Measurements from ENCODE around the gene LYL1.
A peak's percentile ranks its signal among the peaks of the same experiment; 100 is the strongest.

The LYL1 gene

GRCh38 chr19:13094771-13095392, 7.8 kb downstream of the LYL1 start:
- DNase-seq (ENCODE audit: low read depth, low spot score), result no peak
- no peak overlapping the region for H3K27ac ChIP-seq

GRCh38 chr19:13094106-13094504, 8.6 kb downstream of the LYL1 start:
- H3K27ac ChIP-seq, result no peak overlapping the region
- DNase-seq (ENCODE audit: low read depth, low spot score), result no peak

DNA sequence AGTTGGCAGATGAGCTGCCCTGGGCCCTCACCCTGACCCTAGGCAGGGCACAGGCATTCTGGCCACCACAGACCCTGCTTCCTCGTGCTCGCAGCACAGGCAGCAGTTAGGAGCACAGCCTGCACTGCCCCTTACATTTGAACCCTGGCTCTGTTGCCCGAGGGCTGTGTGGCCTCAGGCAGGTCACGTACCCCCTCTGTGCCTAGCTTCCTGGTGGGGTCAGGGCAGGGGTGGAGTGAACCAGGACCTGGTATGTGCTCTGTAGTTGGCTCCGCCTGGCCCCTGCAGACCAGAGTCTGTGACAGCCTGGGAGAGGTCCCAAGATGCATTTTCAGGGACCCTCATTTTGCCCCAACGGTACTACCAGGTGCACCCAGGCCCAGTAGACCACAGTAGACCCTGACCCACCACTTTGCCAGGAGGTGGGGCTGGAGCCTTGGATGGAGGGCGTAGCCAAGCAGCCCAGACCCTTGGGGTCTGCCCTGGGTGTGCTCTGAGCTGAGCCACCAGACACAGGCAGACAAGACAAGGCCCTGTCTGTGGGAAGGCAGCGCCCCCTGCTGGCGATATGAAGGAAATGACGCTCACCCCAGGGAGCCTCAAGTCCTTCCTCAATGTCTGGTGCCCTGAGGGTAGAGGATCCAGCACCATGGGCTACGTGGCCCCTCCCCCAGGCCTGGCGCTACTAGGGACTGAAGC, 9.1 kb downstream of the LYL1 start:
- H3K27ac ChIP-seq, result no peak overlapping the region
- peak; percentile 24 for DNase-seq (ENCODE audit: low read depth, low spot score)

DNA sequence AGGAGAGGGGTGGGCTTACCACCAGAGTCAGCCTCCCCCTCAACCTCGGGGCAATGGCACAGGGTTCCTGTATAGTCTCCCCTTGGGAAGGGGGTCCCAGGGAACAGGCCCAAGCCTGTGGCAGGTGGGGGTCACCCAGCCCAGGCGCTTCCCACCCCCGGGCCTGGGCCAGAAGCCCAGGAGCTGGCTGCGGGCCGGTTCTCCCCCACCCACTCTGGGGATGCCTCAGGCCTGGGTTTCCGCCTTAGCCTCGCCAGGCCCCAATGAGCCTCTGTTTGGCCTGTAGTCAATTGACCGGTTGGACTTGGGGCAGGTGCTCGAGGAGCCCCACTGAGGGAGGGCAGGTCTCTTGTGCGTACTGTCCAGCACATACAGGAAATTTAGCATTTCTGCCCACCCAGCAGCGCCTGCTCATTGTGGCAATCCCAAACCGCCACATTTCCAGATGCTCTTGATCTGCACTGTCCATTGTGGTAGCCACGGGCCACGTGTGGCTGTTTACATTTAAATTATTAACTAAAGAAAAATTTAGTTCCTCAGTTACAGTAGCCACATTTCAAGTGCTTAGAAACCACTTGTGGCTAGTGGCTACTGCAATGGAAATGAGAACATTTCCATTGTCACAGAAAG, 9.9 kb downstream of the LYL1 start:
- H3K27ac ChIP-seq, result no peak overlapping the region
- DNase-seq (ENCODE audit: low read depth, low spot score), result no peak

GRCh38 chr19:13092158-13092543, 10.5 kb downstream of the LYL1 start:
- H3K27ac ChIP-seq, result no peak overlapping the region
- no peak for DNase-seq (ENCODE audit: low read depth, low spot score)

DNA sequence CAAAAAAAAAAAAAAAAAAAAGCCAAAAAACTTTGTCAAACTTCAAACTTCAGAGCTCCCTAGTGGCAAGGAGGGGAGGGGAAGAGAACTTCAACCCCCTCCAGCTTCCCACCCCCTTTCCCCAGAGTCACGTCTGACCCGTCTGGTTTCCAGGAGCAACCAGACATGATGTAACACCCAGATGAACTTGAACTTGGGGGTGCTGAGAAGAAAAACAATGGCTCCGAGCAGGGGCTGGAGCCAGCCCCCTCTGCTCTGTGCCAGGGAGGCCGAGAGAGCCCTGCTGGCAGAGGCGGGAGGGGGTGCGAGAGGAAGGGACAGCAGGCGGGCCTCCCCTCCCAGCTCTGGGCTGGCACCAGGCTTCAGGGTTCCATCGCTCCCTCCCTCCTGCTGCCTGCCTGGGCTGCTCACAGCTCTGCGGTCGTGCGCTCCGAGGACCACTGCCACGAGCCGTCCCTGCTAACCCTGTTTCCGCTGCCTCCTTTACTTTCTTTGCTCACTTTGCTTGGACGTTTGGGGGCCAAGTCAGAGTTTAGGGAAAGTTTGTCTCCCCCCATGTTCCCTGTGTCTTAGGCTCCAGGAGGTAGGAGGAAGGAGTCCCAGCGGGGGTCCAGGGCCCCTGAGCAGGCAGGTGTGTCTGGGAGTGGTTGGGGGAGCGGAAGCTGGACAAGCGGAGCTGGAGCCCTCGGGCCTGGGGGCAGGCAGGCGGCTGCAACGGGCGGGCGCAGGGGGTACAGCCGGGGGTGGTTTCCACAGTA, 11.1 kb downstream of the LYL1 start:
- no peak for DNase-seq (ENCODE audit: low read depth, low spot score)
- no peak overlapping the region for H3K27ac ChIP-seq

DNA sequence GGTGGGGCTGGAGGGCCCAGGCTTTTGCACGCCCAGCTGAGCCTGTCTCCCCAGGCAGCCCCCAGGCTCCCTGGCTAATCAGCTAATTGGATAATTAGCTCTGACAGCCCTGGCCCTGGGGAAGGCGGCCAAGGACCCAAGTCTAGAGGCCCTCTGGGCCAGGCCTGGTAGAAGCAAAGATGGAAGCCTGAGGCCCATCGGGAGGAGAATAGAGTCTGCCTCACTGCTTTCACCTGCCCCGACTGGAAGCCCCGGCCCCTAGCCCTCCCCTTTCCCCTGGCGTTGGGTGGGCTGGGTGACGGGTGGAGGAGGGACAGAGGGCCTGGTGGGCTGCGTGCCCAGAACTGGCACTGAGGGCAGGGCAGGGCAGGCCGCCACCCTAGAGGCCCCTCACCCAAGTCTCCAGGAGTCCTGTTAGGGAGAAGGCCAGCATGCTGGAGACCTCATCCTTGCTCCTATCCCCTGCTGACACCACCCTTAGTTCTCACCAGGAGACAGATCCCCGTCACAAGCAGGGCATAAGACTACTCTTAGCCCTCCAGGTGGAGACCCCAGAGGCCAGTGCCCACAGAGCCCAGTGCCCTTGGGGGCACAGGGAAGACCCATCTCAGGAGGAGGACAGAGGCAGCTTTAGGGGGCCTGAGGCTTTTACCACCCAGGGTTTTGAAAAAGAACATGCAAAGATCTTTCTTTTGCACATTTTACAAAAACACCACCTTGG, 12.0 kb downstream of the LYL1 start:
- no peak for DNase-seq (ENCODE audit: low read depth, low spot score)
- H3K27ac ChIP-seq, result no peak overlapping the region

- H3K27ac ChIP-seq, result no peak overlapping the region
- no peak for DNase-seq (ENCODE audit: low read depth, low spot score)
These were observed 12.7 kb downstream of the LYL1 start for GRCh38 chr19:13089857-13090507.

DNA sequence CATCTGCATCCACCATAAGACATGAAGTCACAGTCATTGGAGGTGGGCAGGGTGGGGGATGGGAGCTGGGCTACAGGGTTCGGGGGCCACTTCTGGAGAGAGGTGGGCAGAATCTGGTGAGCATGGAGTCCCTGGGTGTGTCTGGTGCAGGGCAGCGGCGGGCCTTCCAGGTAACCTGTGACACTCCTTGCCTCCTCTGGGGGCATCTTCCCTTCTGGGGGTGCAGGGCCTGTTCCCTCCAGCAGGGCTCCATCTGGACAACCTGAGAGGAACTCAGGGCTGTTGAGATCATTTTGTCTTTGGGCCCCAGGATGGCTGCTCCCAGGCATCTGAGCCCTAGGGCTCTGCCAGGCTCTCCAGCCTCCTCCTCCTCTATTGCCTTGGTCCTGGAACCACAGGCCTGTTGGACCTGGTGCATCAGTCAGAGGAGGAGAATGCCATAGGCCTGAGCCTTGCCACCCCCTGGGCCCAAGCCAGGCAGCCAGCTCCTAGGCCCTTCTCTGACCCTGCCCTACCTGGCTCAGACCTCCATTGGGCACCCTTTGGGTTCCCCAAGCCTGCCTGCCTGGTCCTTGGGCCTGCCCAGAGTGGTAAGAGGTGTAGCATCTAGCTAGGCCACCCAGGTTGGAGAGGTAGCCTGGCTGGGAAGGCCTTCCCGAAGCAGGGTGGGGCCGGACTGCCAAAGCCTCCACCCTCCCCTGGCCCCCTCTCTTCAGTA, 13.4 kb downstream of the LYL1 start:
- no peak overlapping the region for H3K27ac ChIP-seq
- DNase-seq (ENCODE audit: low read depth, low spot score), result no peak

DNA sequence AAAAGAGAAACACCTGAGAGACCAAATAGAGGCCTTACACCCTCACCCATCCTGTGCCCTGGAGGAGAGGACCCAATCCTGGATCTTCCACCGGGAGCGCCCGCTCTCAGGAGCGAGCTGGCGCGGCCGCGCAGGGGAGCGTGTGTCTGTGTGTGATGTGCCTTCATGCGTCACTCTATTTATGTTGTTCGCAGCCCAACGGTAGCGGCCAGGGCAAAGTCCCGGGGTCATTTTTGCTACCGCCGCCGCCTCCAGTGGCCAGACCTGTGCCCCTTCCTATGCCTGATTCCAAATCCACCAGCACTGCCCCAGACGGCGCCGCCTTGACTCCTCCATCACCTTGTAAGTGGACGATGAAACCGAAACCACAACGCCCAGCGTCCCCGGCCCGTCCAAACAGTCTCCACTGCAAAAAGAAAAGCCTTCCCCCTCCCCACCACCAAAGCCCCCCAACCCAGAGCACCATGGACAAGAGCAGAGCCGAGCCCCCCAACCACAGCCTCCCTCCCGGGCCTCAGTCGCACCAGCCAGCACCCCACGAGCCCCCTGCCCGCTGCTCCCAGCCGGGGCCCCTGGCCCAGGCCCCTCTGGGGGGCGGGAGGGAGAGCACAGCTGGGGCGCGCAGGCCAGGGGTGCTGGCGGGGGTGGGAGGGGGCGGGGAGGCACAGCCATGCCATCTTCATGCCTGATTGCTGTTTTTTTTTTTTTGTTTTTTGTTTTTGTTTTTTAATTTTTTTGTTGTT, 14.7 kb downstream of the LYL1 start:
- no peak for DNase-seq (ENCODE audit: low read depth, low spot score)
- H3K27ac ChIP-seq, result no peak overlapping the region

- no peak for DNase-seq (ENCODE audit: low read depth, low spot score)
- no peak overlapping the region for H3K27ac ChIP-seq
These were observed 15.4 kb downstream of the LYL1 start for GRCh38 chr19:13087295-13087694.

DNA sequence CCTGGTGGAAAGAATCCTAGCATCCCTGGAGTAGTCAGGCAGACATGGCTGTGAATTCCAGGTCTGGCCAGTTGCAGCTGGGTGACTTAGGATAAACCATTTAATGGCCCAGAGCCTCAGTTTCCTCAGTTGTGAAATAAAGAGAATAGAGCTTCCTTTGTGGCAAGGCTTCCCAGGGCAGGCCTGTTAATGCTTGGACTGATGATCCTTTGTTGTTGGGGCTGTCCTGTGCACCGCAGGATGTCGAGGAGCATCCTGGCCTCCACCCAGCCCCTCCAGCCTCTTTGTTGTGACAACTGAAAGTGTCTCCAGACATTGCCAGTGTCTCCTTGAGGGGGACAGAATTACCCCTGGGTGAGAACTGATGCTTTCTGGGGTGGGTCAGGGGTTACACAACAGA, 16.3 kb downstream of the LYL1 start:
- no peak for DNase-seq (ENCODE audit: low read depth, low spot score)
- H3K27ac ChIP-seq, result no peak overlapping the region

- DNase-seq (ENCODE audit: low read depth, low spot score), result no peak
- H3K27ac ChIP-seq, result no peak overlapping the region
These were observed 17.0 kb downstream of the LYL1 start for GRCh38 chr19:13085666-13086065.

DNA sequence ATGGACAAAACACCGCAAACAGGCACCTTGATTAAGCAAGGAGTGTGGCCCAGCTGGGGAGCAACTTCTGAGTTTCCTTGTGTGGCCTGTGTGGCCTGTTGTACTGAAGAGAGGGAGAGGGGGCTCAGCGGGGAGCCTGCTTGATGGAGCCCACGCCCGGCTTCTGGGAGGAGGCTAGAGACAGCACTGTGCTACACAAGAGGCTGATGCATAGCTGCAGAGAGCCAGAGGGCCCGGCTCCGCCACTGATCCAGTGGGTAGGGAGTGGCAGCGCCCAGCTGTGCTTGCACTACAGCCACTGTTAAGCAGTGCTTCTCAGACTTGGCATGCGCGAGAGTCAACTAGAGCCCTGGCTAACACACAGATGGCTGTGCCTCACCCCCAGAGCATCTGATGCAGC, 19.0 kb downstream of the LYL1 start:
- DNase-seq (ENCODE audit: low read depth, low spot score), result no peak
- H3K27ac ChIP-seq, result no peak overlapping the region

DNA sequence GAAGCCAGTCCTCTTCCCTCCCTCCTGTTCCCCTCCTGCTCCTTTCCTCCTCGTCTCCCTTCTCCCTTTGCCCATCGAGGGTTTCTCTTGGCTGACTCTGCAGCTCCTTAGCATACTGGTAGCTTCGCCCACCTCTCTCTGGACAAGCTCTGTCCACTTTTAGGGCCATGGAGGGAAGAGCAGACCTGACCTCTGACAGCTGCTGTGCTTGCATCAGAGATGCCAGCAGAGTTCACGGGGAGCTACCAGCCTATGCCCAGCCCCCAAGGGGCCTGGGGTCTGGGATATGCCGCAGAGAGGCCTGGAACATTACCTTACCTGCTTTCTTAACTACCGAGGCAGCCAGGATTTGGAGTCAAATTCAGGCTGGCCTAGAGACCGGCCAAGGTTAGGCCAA, 19.7 kb downstream of the LYL1 start:
- no peak for DNase-seq (ENCODE audit: low read depth, low spot score)
- H3K27ac ChIP-seq, result no peak overlapping the region

GRCh38 chr19:13082192-13083007, 20.3 kb downstream of the LYL1 start:
- no peak for DNase-seq (ENCODE audit: low read depth, low spot score)
- H3K27ac ChIP-seq, result no peak overlapping the region

GRCh38 chr19:13079542-13079986, 23.1 kb downstream of the LYL1 start:
- DNase-seq (ENCODE audit: low read depth, low spot score), result no peak
- no peak overlapping the region for H3K27ac ChIP-seq

Measured in epithelial cell of prostate (primary cell).